GM21515 (cell line): ENCODE measurements around the gene ACTN4.

Experiments used
- ATAC-seq: cut with Tn5 transposase; IDR thresholded peaks from one replicate; pipeline ENCODE4 v1.9.1; 2021; ENCODE audit not compliant: unreplicated experiment

Gene ACTN4

DNA sequence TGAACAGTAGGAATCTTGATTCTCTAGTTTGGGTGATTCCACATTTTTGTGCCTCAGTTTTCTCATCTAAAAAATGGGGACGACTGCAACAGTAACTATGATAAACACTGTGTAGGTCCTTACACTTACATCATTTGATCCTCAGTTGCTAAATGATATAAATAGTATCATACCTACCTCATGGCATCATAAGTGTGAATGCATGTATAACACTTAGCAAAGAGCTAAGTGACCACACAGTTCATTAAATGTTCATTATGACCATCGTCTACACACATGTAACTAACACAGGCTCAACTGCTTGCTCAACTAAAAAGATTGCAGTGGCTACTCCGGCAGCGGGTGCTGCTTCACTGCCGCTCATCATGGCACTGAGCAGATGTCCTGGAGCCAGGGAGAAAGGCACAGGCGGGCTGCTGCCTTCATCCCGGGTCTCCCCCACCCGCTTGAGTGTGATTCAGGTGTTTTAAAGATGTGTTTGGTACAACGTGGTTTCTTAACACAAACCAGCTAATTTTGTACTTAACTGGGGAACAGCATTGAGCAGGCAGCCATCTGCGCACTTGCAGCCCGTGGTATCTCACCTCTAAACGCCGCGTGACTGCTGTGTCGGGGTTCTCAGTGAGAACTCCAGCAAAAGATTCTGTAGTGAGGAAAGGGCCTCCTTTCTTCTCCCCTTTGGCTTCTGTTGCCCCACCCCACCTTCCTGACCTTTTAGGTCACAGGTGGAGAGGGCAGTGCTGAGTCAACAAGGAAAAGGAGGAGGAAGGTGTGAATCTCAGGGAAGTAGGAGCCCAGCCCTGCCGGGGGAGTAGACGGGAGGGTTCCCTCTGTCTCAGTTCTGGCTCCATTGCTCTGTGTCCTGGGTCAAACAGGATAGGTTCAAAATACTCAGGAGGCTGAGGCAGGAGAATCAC lies 11.7 kb upstream of the ACTN4 start:
- no peak for ATAC-seq

DNA sequence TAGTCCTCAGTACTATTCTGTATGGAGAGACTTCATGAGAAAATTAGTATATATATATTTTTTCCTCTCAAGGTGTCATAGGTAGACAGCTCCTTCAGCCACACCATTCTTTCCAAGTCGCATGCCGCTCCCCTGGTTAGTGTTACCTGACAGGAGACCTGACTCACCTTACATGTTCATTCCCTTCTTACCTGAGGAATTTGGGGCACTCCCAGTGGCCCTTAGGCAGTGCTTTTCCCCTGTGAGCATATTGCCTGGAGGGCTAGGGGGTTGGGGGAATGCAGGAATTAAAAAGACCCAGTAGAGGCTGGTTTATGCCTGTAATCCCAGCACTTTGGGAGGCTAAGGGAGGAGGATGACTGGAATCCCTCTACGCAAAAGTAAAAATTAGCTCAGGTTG lies 9.0 kb upstream of the ACTN4 start:
- no peak for ATAC-seq

DNA sequence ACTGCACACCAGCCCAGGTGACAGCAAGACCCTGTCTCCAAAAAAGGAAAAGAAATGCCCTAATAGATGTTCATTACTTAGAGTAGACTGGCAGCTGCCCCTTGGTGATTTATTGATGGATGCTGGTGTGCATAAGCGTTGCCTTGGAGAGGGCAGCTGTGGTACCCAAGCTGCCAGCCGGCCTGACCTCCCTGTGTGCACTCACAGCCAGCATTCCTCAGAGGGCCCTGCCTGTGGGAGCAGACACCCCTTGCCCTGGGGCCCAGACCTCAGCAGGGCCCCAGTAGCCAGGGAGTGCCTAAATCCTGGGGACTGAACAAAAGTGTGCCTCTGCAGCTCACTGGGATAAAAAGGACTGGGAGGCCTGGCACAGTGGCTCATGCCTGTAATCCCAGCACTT lies 7.8 kb upstream of the ACTN4 start:
- no peak for ATAC-seq

DNA sequence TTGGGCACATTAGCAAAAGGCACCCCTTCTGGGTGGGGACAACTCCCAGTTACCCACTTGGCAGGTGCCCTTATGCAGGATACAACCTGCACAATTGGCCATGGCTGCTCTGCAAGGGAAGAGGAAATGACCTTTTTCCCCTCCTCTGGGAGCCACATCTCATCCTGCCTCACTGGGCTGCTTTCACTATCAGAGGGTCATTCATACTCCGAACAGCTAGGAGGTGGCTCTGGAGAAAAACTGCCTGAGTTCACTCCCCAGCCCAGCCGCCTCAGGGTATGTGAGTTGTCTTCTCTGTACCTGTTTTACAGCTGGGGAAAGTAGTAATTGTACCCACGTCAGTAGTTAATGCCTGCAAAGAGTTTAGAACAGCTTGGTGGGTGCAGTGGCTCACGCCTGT lies 7.1 kb upstream of the ACTN4 start:
- ATAC-seq = no peak

DNA sequence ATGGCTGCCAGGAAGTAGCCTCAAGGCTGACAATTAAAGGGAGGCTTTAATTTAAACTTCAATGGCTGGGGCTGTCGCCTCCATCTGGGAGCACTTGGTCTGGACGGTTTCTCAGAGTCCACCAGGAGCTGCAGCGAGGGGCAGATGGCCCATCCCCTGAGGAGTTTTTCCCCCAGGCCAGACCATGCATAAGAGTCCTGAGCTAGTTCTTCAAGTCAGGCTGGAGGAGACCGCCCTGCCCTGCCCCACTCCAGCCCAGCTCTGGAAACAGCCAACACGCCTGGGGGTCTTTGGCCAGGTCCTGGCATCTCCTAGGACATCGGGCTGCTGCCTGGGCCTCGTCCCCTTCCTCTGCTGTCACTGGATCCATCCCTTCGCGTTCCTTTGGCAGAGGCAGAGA lies 5.3 kb upstream of the ACTN4 start:
- no peak for ATAC-seq

DNA sequence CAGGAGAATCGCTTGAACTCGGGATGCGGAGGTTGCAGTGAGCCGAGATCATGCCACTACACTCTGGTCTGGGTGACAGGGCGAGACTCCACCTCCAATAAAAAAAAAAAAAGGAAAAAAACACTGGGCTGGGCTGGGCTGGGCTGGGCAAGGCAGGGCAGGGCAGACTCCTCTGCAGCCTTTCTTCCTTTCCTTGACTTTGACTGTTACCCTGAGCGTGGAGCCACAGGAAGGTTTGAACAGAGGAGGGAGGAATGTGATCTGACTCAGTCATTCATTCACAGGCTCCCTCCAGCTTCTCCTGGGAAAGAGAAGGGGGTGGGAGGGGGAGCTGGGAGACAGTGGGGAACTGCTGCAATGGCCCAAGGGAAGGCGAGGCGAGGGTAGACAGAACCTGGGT lies 2.7 kb upstream of the ACTN4 start:
- ATAC-seq = no peak

DNA sequence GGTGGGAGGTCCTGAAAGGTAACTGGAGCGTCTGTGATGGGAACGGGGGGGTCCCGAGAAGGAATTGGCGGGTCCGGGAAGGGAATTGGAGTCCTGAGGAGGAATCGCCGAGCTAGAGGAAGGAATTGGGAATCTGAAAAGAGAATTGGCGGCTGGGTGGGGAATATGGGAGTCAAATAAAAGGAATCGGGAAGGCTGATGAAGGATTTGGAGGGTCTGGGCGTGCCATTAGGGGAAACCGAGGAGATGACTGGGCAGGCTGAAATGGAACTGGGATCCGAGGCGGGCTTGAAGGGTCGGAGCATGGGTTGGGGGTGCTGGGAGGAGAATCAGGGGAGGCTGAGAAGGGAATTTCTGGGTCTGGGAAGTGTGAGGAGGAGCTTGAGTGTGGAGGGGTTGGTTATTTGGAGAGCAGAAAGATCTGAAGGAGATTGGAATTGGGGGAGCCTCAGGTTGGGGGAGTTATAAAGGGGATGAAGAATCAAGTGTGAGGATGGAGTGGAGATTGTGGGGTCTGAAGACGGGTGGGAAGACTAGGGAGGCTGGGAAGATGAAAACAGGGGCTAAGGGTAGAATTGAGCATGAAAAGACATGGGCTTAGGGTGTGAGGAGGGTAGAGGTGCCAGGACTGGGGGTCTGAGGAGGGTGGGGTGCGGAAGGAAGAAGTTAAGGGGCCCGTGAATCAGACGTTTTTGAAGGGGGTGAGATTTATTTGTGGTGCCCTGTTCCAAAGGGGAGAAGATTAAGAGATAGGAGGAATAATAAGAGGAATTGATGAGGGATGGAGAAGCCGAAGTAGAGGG lies 718 bp downstream of the ACTN4 start:
- ATAC-seq = no peak

DNA sequence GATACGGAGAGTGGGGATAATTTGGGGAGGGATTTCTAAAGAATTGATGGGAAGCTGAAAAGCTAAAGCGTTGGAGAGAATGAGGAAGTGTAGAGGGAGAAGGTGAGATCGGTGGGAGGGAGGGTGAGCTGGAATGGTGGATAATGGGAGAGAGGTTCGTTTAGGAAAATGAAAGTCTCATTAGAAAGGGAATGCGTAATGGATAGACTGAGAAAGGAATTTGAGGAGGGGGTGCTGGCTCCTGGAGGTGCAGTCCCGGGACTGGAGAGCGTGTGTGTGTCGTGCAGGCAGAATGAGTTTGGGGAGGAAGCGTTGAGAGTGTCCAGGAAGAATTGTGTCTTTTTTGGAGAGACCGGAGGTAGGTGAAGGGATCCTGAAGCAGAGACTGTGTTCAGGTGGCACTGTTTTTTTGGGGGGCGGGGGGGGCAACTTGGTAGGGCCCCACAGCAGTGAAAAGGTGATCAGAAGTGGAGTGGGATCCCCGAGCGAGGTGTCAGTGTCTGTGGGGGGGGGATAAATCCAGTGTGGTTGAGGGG lies 1.4 kb downstream of the ACTN4 start:
- ATAC-seq = no peak

DNA sequence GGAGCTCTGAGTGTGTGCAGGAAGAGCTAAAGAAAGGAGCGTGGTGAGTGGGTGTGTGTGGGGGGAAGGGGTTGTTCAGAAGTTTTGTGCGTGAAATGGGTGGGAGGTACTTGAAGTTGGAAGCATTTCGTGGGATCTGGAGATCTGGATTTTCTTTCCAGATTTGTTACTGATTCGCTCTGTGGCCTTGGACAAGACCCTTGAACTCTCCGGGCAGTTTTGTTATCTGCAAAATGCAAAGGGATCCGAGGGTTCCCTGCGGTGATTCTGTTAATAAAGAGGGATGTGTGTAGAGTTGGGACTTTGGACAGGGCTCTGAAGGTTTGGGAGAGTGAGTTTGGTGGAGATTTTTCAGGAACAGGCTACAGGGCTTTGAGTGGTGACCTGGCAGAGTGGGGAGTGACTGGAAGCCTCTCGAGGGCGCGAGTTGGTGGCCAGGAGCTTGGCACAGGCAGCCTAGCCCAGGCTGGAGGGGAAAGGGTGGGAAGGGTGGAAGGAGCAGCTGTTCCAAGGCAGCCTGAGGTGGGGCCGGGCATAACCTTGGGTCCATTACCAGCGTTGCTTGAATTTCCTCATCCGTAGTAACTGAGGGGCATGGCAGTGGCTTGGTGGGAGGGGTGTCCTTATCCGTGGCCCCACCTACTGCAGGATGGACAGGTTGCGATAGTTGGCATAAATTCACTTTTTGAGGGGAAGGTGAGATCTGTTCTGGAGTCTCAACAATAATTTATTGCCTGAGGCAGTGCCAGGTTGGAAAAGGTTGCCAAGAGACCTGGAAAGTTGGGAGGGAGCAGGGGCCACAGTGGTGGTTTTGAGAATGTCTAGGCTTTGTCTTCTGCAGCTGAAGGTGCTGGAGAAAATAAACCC lies 2.1 kb downstream of the ACTN4 start:
- ATAC-seq = no peak

DNA sequence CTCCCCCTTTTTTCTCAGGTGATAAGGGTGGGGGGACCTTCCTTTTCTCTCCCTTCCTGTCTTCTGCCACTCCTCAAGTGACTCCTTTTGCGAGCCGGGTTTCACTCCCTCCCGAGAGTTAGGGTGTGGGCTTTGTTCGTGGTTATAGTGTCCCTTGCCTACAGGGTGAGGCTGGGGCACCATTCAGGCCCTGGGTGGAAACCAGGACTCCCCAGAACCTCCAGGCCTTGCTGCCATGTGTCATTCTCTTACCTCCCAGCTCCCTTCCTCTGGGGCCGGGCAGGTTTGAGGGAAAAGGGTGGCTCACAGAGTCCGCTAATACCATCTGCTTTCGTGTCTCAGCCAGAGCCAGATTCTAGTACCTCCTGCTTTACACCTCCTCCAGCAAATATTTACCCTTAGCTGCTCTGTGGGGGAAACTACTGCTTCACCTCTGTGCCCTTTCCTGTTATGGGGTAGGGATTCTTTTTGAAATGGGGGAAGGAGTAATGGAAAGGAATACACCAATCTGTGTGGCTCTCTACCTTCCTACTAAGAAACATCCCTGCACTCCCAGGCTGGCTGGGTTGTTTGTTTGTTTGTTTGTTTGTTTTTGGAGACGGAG lies 2.8 kb downstream of the ACTN4 start:
- ATAC-seq = no peak

DNA sequence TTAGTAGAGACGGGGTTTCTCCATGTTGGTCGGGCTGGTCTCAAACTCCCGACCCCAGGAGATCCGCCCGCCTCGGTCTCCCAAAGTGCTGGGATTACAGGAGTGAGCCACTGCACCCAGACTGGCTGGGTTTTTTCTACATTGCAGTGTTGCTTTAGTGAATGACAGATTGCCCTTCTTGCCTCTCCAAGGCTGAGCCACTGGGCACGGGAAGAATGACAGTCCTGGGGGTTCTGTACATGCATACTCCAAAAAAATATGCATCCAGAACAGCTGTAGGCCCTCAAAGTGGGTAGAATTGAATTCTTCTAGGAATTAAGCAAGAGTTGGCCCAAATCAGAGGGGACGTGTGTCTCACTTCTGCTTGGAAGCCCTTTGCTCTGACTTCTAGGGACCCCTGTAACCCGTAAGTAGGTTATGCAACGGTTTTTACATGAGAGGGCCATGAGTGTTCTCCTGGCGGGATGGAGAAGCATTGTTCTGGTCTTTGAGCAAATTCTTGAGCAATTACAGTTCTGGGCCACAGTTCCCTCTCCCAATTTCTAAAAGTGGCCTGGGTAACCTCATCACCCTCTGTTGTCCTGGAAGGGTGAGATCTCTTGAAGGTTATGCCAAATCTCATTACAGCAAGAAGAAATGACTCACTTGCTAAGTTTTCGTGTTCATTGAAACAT lies 3.6 kb downstream of the ACTN4 start:
- ATAC-seq = no peak

DNA sequence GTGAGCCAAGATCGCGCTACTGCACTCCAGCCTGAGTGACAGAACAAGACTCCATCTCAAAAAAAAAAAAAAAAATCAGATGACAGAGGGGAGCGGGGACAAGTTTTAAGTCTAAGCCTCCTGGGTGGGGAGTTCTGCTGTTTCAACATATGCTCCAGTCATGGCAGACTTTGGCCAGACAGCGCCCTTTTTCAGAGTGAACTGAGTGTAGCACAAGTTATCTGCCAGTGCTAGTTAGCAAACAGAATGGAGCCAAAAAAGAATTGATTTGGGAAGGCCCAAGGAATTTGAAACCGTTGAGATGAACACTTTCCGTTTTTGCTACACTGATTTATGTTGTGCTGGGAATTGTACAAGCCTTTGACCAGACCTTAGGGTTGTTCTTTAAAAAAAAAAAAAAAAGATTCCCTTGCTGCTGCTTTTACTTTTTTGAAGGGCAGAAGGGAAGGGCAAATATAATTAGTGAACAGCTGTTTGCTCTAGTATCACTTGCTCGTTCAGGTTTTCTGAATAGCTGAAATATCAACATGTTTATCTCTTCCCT lies 5.7 kb downstream of the ACTN4 start:
- ATAC-seq = no peak

DNA sequence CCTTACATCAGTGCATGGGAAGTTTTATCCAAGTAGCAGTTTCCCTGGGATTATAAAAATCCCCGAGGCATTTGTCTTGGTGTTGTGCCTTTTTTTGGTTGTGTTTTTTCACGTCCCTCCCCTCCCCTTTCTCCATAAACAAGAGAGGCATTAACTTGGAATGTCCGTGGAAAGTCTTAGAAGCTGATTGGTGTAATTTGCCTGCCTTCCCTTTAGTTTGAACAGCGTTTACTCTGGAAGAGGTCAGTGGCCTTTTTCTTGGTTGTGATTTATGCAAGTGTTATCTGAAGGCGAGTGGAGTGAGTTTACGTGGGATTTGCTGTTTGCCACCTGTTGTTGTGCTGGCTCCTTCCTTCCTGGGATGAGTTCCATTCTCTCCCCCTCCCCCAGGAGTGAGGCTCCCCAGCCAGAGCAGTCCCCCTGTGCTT lies 7.2 kb downstream of the ACTN4 start:
- ATAC-seq = no peak

DNA sequence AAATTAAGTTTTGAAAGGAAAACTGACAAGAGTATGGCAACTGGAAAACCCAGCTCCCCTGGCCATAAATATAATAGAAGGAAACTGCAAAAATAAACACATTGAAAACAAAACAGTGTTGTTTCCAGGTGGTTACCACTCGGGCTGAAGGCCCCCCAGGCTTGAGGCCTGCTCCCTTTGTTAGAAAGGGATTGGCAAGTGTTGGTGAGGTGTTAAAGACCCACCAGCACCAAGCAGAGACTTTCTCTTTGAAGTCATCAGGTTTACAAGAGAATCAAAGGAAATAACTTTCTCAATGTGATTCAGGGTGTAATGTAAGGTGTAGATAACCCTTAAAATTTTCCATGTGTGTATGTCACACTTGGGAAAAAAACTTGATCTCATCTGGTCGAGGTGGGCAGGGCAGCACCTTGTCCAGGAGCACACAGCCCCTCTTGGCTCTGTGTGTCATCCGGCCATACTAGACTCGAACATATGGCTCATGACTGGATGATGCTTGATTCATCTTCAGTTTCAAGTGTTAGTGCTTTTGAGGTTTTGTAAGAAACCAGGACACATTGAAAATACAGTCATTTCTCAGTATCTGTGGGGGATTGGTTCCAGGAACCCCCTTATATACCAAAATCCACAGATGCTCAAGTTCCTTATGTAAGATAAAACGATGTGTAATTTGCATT lies 7.8 kb downstream of the ACTN4 start:
- ATAC-seq = no peak

DNA sequence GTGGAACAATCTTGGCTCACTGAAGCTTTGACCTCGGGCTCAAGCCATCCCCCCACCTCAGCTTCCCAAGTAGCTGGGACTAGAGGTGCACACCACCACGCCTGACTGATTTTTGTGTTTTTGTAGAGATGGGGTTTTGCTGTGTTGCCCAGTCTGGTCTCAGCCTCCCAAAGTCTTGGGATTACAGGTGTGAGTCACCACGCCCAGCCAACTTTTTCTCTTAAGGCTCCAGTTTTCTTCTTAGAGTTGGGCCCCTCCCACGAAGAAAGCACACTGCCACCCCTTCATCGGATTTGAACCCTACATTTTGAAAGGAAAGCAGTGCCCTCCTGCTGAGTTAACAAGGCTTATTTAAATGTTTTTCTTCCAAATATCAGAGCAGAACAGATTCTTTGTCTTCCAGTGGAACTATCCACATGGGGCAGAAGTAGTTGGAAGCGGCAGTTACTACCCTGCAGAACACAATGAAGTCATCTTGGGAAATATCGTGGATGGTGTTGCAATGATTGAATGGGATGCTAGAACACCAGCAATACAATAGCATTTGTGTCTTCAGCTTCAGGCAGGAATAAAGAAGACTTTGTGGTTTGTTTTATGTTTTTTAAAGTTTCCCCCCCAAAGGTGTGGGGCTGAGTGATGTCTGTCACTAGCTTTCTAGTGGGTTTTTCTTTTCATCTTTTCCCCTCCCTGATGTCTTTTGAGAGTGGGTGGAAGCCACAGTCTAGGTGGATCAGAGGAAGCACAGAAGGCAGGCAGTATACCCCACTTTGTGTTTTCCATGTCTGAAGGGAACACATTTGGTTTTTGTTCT lies 8.9 kb downstream of the ACTN4 start:
- ATAC-seq = no peak

DNA sequence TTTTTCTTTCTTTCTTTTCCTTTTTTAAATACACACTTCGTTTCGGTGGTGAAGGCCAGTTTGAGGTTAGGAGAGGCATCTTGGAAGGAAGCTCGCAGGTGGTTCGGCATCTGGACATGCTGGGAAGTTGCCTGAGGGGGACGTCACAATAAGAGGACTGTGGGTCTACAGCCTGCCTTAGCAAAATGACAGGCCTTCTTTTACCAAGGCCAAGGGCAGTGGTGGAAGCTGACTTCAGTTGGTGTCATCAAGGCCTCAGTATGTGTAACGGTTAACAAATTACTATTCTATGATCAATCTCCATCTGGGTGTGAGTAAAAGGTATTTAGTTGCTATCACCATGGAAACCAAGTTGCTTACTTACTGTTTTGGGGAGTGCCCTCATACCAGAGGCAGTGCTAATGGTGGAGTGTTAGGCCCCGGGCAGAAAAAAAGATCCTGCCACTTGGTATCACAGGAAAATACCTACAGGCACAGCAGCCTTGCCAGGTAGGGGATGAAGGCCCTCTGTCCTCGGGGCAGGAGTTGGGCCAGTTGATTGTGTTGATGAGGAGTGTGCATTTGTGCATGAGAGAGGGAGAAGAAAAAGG lies 10.3 kb downstream of the ACTN4 start:
- ATAC-seq = no peak

DNA sequence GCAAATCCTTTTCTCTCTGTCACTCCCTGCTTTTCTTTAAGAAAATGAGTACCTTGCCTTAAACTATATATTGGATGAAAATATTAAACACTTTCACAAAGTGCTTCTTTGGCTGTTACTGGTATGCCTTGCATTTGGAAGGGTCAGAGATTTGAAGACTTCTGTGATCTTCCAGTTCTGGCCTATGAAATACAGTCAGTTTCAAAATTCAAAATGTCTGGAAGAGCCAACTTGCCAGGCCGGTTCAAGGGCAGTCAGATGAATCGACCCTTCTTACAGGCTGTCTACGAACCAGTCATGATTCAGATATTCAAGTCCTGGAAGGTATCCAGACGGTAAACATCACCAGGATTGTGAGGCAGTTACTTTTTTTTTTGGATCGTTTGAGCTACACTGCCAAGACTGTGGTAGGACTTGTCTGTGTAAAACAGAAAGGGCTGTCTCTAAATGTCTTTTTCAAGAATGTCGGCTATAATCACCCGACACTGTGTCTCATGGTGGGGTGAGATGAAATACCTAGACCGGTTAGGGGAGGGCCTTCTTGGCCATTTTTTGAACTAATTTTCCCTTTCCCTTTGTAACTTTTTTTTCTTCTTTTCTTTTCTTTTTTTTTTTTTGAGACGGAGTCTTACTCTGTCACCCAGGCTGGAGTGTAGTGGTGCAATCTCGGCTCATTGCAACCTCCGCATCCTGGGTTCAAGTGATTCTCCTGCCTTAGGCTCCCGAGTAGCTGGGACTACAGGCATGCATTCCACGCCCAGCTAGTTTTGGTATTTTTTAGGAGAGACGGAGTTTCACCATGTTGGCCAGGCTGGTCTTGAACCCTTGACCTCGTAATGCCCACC lies 11.2 kb downstream of the ACTN4 start:
- no peak for ATAC-seq
